Fibroblast of gingiva (primary cell): ENCODE measurements around the gene GHRHR.

Source experiments
- DNase-seq: peaks from one replicate; pipeline ENCODE4 v3.0.0-alpha.2; 2011; ENCODE audit warnings: low read depth

Gene GHRHR

GRCh38 chr7:30963842-30964241 lies at the start of gene GHRHR:
TSS of gene GHRHR (plus strand) at chr7:30963953. CDS start at chr7:30964069, 116 bp downstream.
- no peak for DNase-seq

DNA sequence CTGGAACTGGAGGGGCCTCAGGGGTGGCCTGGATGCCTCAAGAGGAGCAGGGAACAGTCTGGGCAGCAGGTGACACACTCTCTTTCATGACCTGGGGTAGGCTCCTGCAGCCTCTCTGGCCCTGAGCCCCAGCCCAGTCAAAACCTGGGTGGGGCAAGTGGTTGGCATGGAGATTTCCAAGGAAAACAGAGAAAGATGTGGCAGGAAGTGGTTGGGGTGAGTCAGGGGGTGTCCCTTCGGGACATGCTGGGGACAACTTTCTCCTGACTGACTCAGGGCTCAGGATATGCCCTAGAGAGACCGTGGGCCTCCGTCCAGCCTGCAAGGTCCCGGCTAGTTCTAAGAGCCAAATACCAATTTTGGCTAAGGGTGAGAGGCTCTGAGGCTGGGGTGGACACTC lies 49.2 kb upstream of the GHRHR start:
- peak; percentile 69 for DNase-seq

GRCh38 chr7:30915005-30915601 lies 48.6 kb upstream of the GHRHR start:
- no peak for DNase-seq

DNA sequence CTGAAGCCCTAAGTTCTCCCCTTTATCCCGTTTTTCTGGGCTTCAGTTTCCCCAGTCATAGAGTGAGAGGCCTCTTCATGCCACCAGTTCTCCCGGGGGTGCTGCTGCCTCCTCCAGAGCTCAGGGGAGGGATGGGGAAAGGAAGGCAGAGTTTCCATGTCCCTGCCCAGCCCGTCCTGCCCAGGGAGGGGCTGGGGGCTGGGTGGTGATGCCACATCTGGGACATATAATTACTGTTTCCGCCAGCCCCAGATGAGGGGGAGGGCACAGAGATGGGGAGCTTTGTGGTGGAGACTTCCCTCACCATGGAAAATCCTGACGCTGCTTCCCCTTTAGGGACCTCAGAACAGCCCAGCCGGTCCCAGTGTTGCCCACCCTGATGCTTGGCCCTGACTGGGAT lies 48.0 kb upstream of the GHRHR start:
- DNase-seq: no peak

- DNase-seq: no peak
Measured at GRCh38 chr7:30916255-30916654, 47.5 kb upstream of the GHRHR start.

DNA sequence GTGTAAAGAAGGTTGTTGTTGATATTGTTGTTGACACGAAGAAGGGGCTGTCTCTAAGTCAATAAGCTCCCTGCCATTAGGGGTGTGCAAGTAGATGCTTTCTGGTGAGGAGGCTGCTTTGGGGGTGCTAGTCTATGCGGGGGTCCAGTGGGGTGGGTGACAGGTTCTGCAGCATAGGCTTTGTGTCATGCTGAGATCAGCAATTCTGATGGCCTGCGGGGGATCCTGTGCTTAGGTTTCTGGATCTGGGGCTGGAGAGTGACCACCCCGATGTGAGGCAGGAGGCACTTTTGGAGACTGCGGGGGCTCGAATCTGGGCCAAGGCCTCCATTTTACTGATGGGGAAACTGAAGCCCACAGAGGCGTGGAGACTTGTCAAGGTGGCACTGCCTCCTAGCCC lies 47.0 kb upstream of the GHRHR start:
- no peak for DNase-seq

- no peak for DNase-seq
Measured at GRCh38 chr7:30917216-30917893, 46.4 kb upstream of the GHRHR start.

GRCh38 chr7:30918676-30919075 lies 45.1 kb upstream of the GHRHR start:
- DNase-seq: no peak

DNA sequence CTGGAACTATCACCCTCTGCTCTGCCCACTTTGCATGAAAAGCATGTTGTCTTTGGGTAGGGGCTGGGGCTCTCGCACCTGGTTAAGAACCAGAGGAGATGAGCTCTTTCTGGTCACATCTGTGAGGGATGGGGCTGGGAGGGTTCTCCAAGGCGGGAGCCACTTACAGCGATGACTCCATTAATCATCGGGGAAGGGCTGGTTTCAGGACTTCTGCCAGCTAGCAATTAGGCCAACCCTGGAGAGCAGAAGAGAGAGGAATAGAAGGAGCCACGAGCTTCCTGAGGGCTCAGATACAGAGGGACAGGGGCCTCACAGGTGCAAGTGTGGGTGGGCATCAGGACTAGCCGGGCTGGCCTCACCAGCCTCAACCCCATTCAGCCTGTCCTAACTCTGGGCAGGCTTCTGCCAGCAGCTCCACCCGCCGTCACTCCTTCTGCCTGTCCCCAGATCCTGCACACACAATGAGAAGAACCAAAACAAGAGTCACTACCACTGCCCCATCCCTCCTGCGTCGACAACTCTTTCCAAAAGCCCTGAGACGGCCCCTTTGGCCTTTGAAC lies 43.7 kb upstream of the GHRHR start:
- DNase-seq: peak; percentile 34

- peak; percentile 48 for DNase-seq
Measured at GRCh38 chr7:30920584-30921539, 42.9 kb upstream of the GHRHR start.

- DNase-seq: no peak
Measured at GRCh38 chr7:30921540-30922401, 42.0 kb upstream of the GHRHR start.

DNA sequence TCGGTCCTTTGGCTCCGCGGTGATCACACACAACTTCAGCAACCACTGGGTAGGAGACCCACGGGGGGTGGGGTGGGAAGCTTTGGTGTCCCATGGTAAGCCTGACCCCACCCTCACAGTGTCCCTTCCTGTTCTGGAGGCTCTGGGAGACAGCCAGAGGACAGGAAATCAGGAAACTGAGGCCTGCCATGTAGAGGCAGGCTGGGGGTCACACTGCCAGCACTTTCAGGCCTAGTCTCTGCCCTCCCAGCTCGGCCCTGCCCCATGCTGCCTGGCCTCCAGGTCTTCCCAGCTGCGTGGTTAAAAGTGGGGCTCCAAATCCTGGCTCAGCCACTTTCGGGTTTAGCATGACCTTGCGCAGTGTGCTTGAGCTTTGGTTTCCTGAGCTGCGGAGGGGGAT lies 41.2 kb upstream of the GHRHR start:
- DNase-seq: no peak

- no peak for DNase-seq
Measured at GRCh38 chr7:30923009-30923773, 40.6 kb upstream of the GHRHR start.

DNA sequence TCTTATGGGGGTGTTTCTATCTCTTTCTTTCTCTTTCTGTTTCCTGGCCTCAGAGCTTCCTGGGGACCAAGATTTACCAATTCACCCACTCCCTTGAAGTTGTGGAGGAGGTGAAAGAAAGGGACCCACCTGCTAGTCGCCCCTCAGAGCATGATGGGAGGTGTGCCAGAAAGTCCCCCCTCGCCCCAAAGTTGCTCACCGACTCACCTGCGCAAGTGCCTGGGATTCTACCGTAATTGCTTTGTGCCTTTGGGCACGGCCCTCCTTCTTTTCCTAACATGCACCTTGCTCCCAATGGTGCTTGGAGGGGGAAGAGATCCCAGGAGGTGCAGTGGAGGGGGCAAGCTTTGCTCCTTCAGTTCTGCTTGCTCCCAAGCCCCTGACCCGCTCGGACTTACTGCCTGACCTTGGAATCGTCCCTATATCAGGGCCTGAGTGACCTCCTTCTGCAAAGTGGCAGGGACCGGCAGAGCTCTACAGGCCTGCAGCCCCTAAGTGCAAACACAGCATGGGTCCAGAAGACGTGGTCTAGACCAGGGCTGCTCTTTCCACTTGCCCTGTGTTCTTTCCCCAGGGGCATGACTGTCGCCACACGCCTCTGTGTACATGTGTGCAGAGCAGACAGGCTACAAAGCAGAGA lies 39.9 kb upstream of the GHRHR start:
- DNase-seq: no peak

DNA sequence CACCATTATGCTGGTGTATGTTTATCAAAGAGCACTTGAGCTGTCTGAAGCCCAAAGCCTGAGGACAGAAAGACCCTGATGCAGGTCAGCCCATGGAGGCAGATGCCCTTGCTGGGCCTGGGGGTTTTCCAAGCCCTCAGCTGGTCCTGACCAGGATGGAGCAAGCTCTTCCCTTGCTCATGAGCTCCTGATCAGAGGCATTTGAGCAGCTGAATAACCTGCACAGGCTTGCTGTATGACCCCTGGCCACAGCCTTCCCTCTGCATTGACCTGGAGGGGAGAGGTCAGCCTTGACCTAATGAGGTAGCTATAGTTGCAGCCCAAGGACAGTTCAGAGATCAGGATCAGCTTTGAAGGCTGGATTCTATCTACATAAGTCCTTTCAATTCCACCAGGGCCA lies 39.1 kb upstream of the GHRHR start:
- no peak for DNase-seq

DNA sequence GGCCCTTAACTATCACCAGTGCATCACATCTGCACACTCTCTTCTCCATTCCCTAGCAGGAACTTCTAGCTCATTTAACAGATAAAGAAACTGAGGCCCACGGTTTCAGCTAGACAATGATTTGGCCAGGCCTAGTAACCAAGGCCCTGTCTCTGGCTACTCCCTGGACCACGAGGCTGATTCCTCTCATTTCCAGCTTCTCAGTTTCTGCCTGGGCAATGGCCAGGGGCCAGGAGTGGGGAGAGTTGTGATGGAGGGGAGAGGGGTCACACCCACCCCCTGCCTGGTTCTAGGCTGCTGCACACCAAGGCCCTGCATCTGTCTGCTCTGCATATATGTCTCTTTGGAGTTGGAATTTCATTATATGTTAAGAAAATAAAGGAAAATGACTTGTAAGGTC lies 38.6 kb upstream of the GHRHR start:
- no peak for DNase-seq

DNA sequence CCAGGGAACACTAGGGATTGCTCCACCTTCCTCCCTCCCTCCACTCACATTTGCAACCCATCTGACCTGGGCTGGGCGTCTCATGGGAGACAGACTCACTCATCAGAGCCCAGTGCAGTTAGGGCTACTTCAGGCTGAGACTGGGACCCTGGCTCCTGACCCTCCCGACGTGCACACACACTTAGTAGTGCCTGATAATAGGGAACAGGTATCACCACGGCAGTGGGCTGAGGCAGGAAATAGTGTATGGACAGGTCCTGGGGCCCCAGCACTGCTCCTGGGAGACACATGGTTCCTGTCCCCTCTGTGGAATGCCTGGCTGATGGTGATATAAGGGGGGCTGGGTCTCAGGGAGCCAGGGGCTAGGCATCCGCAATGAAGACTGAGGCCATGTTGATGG lies 37.8 kb upstream of the GHRHR start:
- DNase-seq: no peak

DNA sequence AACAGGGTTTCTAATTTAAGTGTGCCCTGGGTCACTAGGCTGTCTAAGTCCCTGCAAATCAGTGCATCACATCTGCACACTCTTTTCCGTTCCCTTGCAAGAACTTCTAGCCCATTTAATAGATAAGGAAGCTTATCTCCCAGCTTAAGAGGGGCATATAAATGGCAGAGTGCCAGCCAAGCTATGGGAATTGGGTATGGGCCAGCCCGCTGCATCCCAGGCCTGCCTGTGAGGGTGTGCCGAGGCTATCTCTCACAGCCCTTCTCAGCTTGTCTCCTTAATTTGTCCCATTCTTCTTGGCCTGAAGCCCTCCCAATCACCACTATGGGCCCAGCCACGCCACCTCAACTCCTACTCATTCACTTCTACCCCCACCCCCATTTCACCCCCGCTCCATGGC lies 37.4 kb upstream of the GHRHR start:
- no peak for DNase-seq

DNA sequence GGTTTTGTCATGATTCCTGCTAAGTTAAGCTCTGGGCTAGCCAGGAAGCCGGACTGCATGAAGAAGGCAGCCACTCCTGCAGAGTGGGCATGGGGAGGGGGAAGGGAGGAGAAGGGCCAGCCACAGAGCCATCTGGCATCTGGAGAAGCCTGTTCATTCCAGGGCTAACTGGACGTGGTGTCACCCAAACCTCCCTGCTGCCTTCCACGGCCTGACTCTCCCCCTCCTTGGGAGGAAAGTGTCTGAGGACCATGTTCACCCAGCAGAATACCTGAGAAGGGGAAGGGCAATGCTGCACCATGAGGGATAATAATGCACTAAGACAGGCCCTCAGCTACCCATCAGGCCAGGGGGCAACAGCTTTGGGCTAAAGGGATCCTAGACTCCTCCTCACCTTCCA lies 36.7 kb upstream of the GHRHR start:
- no peak for DNase-seq

GRCh38 chr7:30927559-30927958 lies 36.2 kb upstream of the GHRHR start:
- DNase-seq: no peak
